Glutamatergic neuron (in vitro differentiated cells): ENCODE results near the gene MYO1B. TPM values are rescaled to one million over a fixed set of nuclear protein-coding genes. Genes with fewer than 3 reads are reported as not detected.

Experiments used
- DNase-seq: peaks from one replicate; pipeline ENCODE4 v3.0.0; 2022
- H3K27ac Mint-ChIP-seq: one replicate; pipeline ENCODE4 v1.8.0; 2020; ENCODE audit warnings: mild to moderate bottlenecking, mixed read lengths, inconsistent platforms; ENCODE audit not compliant: unreplicated experiment
- H3K27me3 Mint-ChIP-seq: one replicate; pipeline ENCODE4 v1.8.0; 2020; ENCODE audit warnings: mild to moderate bottlenecking, moderate library complexity, mixed read lengths, inconsistent platforms; ENCODE audit not compliant: unreplicated experiment
- H3K36me3 Mint-ChIP-seq: one replicate; pipeline ENCODE4 v1.8.0; 2020; ENCODE audit warnings: mild to moderate bottlenecking, mixed read lengths, inconsistent platforms; ENCODE audit not compliant: unreplicated experiment
- H3K4me1 Mint-ChIP-seq: one replicate; pipeline ENCODE4 v1.8.0; 2020; ENCODE audit warnings: mild to moderate bottlenecking, low read depth, mixed read lengths, inconsistent platforms; ENCODE audit not compliant: unreplicated experiment
- H3K4me3 Mint-ChIP-seq: one replicate; pipeline ENCODE4 v1.8.0; 2020; ENCODE audit warnings: mild to moderate bottlenecking, mixed read lengths, inconsistent platforms; ENCODE audit not compliant: unreplicated experiment
- H3K9me3 Mint-ChIP-seq: one replicate; pipeline ENCODE4 v1.8.0; 2020; ENCODE audit warnings: mild to moderate bottlenecking, moderate library complexity, mixed read lengths, inconsistent platforms; ENCODE audit not compliant: unreplicated experiment
- CTCF ChIP-seq: fragments of 200-600 bp; sonication (generic); IDR thresholded peaks from one replicate; pipeline ENCODE4 v1.5.0; 2021; ENCODE audit not compliant: partially characterized antibody, unreplicated experiment
- total RNA-seq: library from RNA; stranded (reverse); fragmentation: NEBNext Ultra II Directional; extraction: Animal tissue kit (Norgen Biotek cat#: 25700); gene quantifications from one replicate; pipeline ENCODE4 v1.2.1, GENCODE V29; 2021; ENCODE audit not compliant: unreplicated experiment

Gene MYO1B
- total RNA-seq, 1 donor from 2014 or later: 129 TPM

GRCh38 chr2:191280290-191280689 lies 35.1 kb downstream of the MYO1B start:
- Mint-ChIP-seq H3K4me1 (peaks cover 10% of the 10 kb centered on the region), H3K9me3 (no peaks in the 10 kb centered on the region), H3K27me3 (peaks cover 1% of the 10 kb centered on the region), H3K4me3 (no peak overlapping the region), H3K36me3 (no peaks in the 10 kb centered on the region), H3K27ac (no peak overlapping the region)
- no peak for TF ChIP-seq CTCF
- no peak for DNase-seq

GRCh38 chr2:191280834-191281756 lies 35.9 kb downstream of the MYO1B start:
- Mint-ChIP-seq H3K4me3 (no peak overlapping the region), H3K9me3 (no peaks in the 10 kb centered on the region), H3K27ac (peak overlapping the region; percentile 19), H3K4me1 (peaks cover 10% of the 10 kb centered on the region), H3K27me3 (peaks cover 1% of the 10 kb centered on the region), H3K36me3 (no peaks in the 10 kb centered on the region)
- TF ChIP-seq CTCF: no peak
- DNase-seq: no peak

- no peak overlapping the region for H3K4me3 Mint-ChIP-seq
- peaks cover 11% of the 10 kb centered on the region for H3K4me1 Mint-ChIP-seq
- H3K9me3 Mint-ChIP-seq: no peaks in the 10 kb centered on the region
- TF ChIP-seq CTCF: no peak
- DNase-seq: no peak
- H3K36me3 Mint-ChIP-seq: no peaks in the 10 kb centered on the region
- peaks cover 1% of the 10 kb centered on the region for H3K27me3 Mint-ChIP-seq
- H3K27ac Mint-ChIP-seq: no peak overlapping the region
These were observed 40.0 kb downstream of the MYO1B start for GRCh38 chr2:191285252-191285651.

- Mint-ChIP-seq H3K27me3 (no peaks in the 10 kb centered on the region), H3K36me3 (no peaks in the 10 kb centered on the region), H3K4me1 (peaks cover 7% of the 10 kb centered on the region), H3K27ac (no peak overlapping the region), H3K9me3 (no peaks in the 10 kb centered on the region), H3K4me3 (no peak overlapping the region)
- no peak for DNase-seq
- TF ChIP-seq CTCF: no peak
These were observed 42.6 kb downstream of the MYO1B start for GRCh38 chr2:191287820-191288219.

- TF ChIP-seq CTCF: no peak
- DNase-seq: no peak
- Mint-ChIP-seq H3K27ac (no peak overlapping the region), H3K27me3 (no peaks in the 10 kb centered on the region), H3K9me3 (no peaks in the 10 kb centered on the region), H3K4me1 (peaks cover 7% of the 10 kb centered on the region), H3K36me3 (no peaks in the 10 kb centered on the region), H3K4me3 (no peak overlapping the region)
These were observed 43.8 kb downstream of the MYO1B start for GRCh38 chr2:191289049-191289448.
